Breast epithelium (tissue), 4 donors: ENCODE data around the gene TEC. TPM values are rescaled to one million over a fixed set of nuclear protein-coding genes. Genes with fewer than 3 reads are reported as not detected.
"Not testable (repeated sequence)": the region's sequence is repeated elsewhere in the genome, so short reads cannot be mapped to it uniquely, and the experiment has no call there.

Source experiments
- DNase-seq, 2 donors: peaks; one replicate each; pipeline ENCODE4 v3.0.0-alpha.2; 2019; ENCODE audit warnings: low spot score in 2 of 2
- H3K27ac ChIP-seq, 2 donors: fragments of 200-600 bp; sonication (generic) in 1 of 2; one replicate each; pipeline ENCODE4 v1.5.1; 2016 to 2019; ENCODE audit warnings: mild to moderate bottlenecking in 1 of 2
- H3K27me3 ChIP-seq, 2 donors: fragments of 200-600 bp; sonication (generic) in 1 of 2; one replicate each; pipeline versions ENCODE4 v1.5.1 to v1.6.0; 2017 to 2019; ENCODE audit warnings: control low read depth in 1 of 2, mild to moderate bottlenecking in 1 of 2
- H3K36me3 ChIP-seq: fragments of 200-600 bp; one replicate; pipeline ENCODE4 v1.5.1; 2019
- H3K4me1 ChIP-seq, 2 donors: fragments of 200-600 bp; sonication (generic); one replicate each; pipeline ENCODE4 v1.5.1; 2016 to 2019; ENCODE audit warnings: control low read depth in 1 of 2
- H3K4me3 ChIP-seq, 3 donors: fragments of 200-600 bp; sonication (generic); 1 replicate in 2 of 3; 2 replicates in 1 of 3; pipeline ENCODE4 v1.5.1; 2016 to 2019; ENCODE audit warnings: mild to moderate bottlenecking in 3 of 3, moderate library complexity in 2 of 3
- H3K9me3 ChIP-seq, 2 donors: fragments of 200-600 bp; sonication (generic) in 1 of 2; one replicate each; pipeline ENCODE4 v1.5.1; 2016 to 2019; ENCODE audit warnings: control low read depth in 1 of 2
- POLR2A ChIP-seq: fragments of 450-650 bp; IDR thresholded peaks from one replicate; pipeline ENCODE4 v1.6.1; 2016; ENCODE audit warnings: antibody characterized with exemption, mild to moderate bottlenecking, moderate library complexity
- POLR2AphosphoS5 ChIP-seq, 3 donors: sonication (generic); formaldehyde crosslinking; IDR thresholded peaks; one replicate each; pipeline ENCODE4 v1.6.1; 2017; ENCODE audit warnings: antibody characterized with exemption in 3 of 3
- intact Hi-C: fragments of 100-400 bp; cut with DNase I; formaldehyde crosslinking; loops from one replicate; pipeline ENCODE4 v1.15.1; 2023; ENCODE audit warnings: low total_unique reads
- total RNA-seq, 3 donors: library from RNA; depleted of rRNA; stranded (reverse); fragments of >200 nt; gene quantifications; one replicate each; pipeline ENCODE4 v1.1.0, GENCODE V29; 2016
- TF ChIP-seq, protein P1 (sequence below), 3 donors: fragments of 450-650 bp; IDR thresholded peaks; one replicate each; pipeline ENCODE4 v1.5.1; 2016 to 2017; ENCODE audit warnings: antibody characterized with exemption in 3 of 3, mild to moderate bottlenecking in 3 of 3, moderate library complexity in 3 of 3

The TEC gene
- total RNA-seq, 3 donors from 2014 or later, result 2.9 to 5.4 (median 5.1) TPM

DNA sequence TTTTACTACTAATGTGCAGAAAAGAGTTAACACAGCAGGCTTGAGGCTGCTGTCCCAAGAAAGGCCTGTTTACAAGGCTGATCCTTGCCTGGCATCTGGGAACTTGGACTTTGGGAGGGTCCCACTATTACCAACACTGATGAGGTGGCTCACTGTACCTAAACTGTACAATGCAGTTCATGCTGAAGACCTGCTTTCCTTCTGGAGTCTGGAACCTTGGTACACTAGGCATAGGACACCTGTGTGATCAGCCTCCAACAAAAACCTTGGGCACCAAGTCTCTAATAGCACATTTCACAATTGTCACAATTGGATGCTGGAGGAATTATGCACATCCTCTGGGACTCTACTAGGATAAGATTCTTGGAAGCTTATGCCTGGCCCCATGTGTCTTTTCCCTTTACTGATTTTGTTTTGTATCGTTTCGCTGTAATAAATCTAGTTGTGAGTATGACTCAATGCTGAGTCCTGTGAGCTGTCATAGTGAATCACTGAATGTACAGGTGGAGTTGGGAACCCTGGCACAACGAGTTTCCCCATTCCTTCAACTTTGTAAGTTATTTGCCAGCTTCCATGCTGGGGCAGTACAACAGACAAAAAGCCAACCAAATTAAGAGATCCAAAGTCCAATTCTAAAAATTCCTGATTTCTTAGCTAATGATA lies 45.9 kb downstream of the TEC start:
- no peaks in the 10 kb centered on the region for H3K27me3 ChIP-seq
- H3K9me3 ChIP-seq, result no peaks in the 10 kb centered on the region
- no peak overlapping the region for H3K4me3 ChIP-seq
- no peaks in the 10 kb centered on the region for H3K36me3 ChIP-seq
- DNase-seq, result no peak
- intact Hi-C loops, result no loop called here
- no peak overlapping the region for H3K27ac ChIP-seq
- TF ChIP-seq, protein P1, sequence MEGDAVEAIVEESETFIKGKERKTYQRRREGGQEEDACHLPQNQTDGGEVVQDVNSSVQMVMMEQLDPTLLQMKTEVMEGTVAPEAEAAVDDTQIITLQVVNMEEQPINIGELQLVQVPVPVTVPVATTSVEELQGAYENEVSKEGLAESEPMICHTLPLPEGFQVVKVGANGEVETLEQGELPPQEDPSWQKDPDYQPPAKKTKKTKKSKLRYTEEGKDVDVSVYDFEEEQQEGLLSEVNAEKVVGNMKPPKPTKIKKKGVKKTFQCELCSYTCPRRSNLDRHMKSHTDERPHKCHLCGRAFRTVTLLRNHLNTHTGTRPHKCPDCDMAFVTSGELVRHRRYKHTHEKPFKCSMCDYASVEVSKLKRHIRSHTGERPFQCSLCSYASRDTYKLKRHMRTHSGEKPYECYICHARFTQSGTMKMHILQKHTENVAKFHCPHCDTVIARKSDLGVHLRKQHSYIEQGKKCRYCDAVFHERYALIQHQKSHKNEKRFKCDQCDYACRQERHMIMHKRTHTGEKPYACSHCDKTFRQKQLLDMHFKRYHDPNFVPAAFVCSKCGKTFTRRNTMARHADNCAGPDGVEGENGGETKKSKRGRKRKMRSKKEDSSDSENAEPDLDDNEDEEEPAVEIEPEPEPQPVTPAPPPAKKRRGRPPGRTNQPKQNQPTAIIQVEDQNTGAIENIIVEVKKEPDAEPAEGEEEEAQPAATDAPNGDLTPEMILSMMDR (IDR thresholded peaks at IDR 0.05), result no peak
- H3K4me1 ChIP-seq, result no peaks in the 10 kb centered on the region

DNA sequence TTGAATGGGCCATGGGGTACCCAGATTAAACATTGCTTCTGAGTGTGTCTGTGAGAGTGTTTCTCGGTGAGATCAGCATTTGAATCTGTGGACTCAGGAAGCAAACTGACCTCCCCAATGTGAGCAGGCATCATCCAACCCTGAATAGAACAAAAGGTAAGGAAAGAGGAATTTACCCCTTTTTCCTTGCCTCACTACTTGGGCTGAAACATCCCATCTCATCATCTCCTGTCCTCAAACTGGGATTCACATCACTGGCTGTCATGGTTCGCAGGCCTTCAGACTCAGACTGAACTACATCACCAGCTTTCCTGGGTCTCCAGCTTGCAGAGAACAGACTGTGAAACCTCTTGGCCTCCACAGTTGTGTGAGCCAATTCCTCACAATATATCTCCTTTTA lies 47.1 kb downstream of the TEC start:
- Histone ChIP-seq H3K9me3 (no peaks in the 10 kb centered on the region), H3K36me3 (no peaks in the 10 kb centered on the region), H3K27me3 (no peaks in the 10 kb centered on the region), H3K4me3 (no peak overlapping the region), H3K4me1 (no peaks in the 10 kb centered on the region), H3K27ac (no peak overlapping the region)
- no peak for DNase-seq
- TF ChIP-seq POLR2AphosphoS5 (IDR thresholded peaks at IDR 0.05) (no peak), POLR2A (no peak)
- TF ChIP-seq, protein P1 (IDR thresholded peaks at IDR 0.05), result no peak
- intact Hi-C loops, result no loop called here

DNA sequence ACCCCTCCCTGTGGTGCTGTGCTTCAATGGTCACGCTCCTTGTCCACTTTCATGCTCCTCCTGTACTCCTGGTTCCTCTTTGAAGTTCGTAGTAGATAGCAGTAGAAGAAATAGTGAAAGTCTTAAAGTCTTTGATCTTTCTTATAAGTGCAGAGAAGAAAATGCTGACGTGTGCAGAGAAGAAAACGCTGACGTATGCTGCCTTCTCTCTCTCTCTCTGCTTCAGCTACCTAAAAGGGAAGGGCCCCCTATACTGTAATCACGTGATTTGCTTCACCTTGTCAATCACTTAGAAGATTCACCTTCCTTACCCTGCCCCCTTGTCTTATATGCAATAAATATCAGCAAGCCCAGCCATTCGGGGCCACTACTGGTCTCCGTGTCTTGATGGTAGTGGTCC lies 50.2 kb downstream of the TEC start:
- H3K36me3 ChIP-seq, intact Hi-C loops, H3K4me1 ChIP-seq, H3K27ac ChIP-seq, H3K27me3 ChIP-seq, DNase-seq, H3K4me3 ChIP-seq, H3K9me3 ChIP-seq: not testable (repeated sequence)

DNA sequence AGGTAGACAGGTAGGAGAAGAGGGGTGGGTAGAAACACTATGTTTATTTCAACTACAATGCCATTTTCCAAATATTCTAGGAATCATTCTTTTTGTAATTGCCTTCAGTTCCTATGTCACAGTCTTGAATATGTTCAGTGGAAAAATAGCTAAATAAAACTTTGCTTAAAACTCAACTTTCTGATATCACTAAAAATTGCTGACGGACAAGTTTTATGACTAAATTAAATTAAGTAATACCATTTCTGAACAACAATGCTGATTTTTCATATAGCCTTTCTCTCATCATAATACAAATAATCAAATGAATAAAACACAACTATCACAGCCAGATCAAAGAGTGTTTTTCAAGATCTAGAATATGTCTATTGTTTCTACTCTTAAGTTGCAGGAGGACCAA lies 53.1 kb downstream of the TEC start:
- intact Hi-C loops, result no loop called here
- no peaks in the 10 kb centered on the region for H3K36me3 ChIP-seq

DNA sequence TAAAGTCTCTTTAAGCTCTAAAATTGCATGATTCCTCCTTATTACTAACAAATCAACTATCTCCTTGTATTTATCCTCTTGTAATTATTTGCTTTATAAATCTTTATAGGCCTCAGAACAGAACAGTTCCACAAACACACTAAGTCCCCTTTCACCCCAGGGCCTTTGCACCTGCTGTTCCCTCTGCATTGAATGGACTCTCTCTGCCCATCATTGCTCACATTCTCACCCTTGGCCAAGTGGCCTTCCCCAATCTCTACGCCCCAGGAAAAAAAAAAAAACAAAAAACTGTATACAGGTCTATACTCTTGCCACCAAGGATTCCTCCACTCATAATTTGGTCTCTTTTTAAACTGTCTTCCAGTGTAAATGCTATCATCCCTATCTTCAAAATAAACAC lies 53.7 kb downstream of the TEC start:
- DNase-seq, result no peak
- no peaks in the 10 kb centered on the region for H3K9me3 ChIP-seq
- H3K4me1 ChIP-seq, result no peaks in the 10 kb centered on the region
- no peaks in the 10 kb centered on the region for H3K36me3 ChIP-seq
- H3K27me3 ChIP-seq, result no peaks in the 10 kb centered on the region
- no peak overlapping the region for H3K27ac ChIP-seq
- no peak overlapping the region for H3K4me3 ChIP-seq
- TF ChIP-seq POLR2A (no peak), POLR2AphosphoS5 (IDR thresholded peaks at IDR 0.05) (no peak)
- TF ChIP-seq, protein P1 (IDR thresholded peaks at IDR 0.05), result no peak
- intact Hi-C loops, result no loop called here

More for the DNA sequence above, 53.1 kb downstream of the TEC start:
- no peak for DNase-seq
- Histone ChIP-seq H3K4me1 (no peaks in the 10 kb centered on the region), H3K27me3 (no peaks in the 10 kb centered on the region), H3K27ac (no peak overlapping the region), H3K9me3 (no peaks in the 10 kb centered on the region), H3K4me3 (no peak overlapping the region)
- TF ChIP-seq, protein P1 (IDR thresholded peaks at IDR 0.05), result no peak
- TF ChIP-seq POLR2A, result no peak
- TF ChIP-seq POLR2AphosphoS5 (IDR thresholded peaks at IDR 0.05), result no peak

DNA sequence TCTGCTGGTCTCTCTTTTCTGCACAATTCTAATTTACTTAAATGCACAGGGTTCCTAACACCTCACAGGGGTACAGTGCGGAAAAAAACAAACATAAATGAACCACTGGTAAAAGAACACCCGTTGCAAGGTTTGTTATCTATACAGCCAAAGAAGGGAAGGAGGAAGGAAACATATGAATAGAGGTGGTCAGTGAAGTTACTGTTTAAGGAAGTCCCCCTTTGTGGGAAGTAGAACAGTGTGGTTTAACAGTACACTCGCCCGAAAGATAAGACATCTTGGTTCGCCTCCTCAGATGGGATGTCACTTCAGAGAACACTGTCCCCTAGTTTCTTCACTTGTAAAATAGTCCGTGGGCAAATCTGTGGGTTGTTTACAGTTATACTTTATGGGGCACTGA lies 57.5 kb downstream of the TEC start:
- H3K27ac ChIP-seq, result no peak overlapping the region
- TF ChIP-seq, protein P1 (IDR thresholded peaks at IDR 0.05), result no peak
- TF ChIP-seq POLR2A (no peak), POLR2AphosphoS5 (IDR thresholded peaks at IDR 0.05) (no peak)
- DNase-seq, result no peak
- H3K4me3 ChIP-seq, result no peak overlapping the region
- H3K4me1 ChIP-seq, result no peaks in the 10 kb centered on the region
- H3K27me3 ChIP-seq, result no peaks in the 10 kb centered on the region
- no peaks in the 10 kb centered on the region for H3K9me3 ChIP-seq
- intact Hi-C loops, result no loop called here
- H3K36me3 ChIP-seq, result no peaks in the 10 kb centered on the region
